ENCODE measurements around the gene SH3BGRL. TPM values are rescaled to one million over a fixed set of nuclear protein-coding genes. Genes with fewer than 3 reads are reported as not detected.
A peak's percentile ranks its signal among the peaks of the same experiment; 100 is the strongest.
"Not testable (repeated sequence)": the region's sequence is repeated elsewhere in the genome, so short reads cannot be mapped to it uniquely, and the experiment has no call there.

The SH3BGRL gene
- total and polyA plus RNA-seq, 2 donors (not counting 1 experiment from before 2014, with no cell fraction given), result 41.6 to 258 TPM

DNA sequence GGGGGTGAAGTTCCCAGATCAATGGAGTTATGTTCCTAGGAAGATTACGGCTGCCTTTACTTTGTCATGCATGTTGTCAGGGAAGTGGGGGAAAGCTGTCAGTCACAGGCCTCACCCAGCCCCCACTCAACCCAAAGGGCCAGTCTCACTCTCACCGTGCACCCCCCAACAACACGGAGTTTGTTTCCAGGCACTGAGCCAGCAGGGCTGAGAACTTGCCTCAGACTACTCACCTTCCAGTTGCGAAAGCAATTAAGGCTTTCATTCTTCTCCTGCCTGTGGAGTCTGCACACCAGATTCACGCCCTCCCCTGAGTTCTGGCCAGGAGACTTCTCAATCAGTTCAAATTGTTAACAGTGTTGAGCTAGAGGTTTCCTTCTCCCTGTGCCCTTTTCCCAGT, 114.3 kb downstream of the SH3BGRL start:
- Histone ChIP-seq H3K4me1 (ENCODE audit: control insufficient read depth, extremely low read depth, insufficient read depth, low read length) (no peaks in the 10 kb centered on the region), H3K27ac (ENCODE audit: insufficient read depth, low read length) (no peak overlapping the region), H3K79me2 (ENCODE audit: control insufficient read depth, insufficient read depth, low read length) (no peaks in the 10 kb centered on the region), H3K9me3 (ENCODE audit: control insufficient read depth, insufficient read depth, low read depth, low read length) (no peaks in the 10 kb centered on the region), H2AFZ (ENCODE audit: low read length) (no peak overlapping the region), H3K27me3 (ENCODE audit: control insufficient read depth, insufficient read depth, low read length) (no peaks in the 10 kb centered on the region), H3K9ac (ENCODE audit: insufficient read depth, low read length) (no peak overlapping the region), H3K4me3 (replicated peaks in 1 of 4; ENCODE audit: control extremely low read depth in 1 of 4, insufficient read depth in 1 of 4, low read depth in 3 of 4, low read length in 4 of 4) (no peak overlapping the region), H3K36me3 (ENCODE audit: control insufficient read depth, insufficient read depth, low read length) (no peaks in the 10 kb centered on the region), H4K20me1 (ENCODE audit: control insufficient read depth, extremely low read depth, insufficient read depth, low read length) (no peaks in the 10 kb centered on the region), H3K4me2 (ENCODE audit: extremely low read depth, insufficient read depth, low read length) (no peak overlapping the region)
- TF ChIP-seq EZH2 (IDR thresholded peaks at IDR 0.05; ENCODE audit: low read length, missing control alignments), result no peak
- TF ChIP-seq, protein P1, sequence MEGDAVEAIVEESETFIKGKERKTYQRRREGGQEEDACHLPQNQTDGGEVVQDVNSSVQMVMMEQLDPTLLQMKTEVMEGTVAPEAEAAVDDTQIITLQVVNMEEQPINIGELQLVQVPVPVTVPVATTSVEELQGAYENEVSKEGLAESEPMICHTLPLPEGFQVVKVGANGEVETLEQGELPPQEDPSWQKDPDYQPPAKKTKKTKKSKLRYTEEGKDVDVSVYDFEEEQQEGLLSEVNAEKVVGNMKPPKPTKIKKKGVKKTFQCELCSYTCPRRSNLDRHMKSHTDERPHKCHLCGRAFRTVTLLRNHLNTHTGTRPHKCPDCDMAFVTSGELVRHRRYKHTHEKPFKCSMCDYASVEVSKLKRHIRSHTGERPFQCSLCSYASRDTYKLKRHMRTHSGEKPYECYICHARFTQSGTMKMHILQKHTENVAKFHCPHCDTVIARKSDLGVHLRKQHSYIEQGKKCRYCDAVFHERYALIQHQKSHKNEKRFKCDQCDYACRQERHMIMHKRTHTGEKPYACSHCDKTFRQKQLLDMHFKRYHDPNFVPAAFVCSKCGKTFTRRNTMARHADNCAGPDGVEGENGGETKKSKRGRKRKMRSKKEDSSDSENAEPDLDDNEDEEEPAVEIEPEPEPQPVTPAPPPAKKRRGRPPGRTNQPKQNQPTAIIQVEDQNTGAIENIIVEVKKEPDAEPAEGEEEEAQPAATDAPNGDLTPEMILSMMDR (conservative IDR thresholded peaks at IDR 0.05 in 1 of 2, IDR thresholded peaks at IDR 0.05 in 1 of 2; ENCODE audit: low read depth in 1 of 2, low read length in 2 of 2), result no peak
- DNase-seq (ENCODE audit: low read depth in 2 of 2), result peak in 1 of 2 donors; percentile 50

DNA sequence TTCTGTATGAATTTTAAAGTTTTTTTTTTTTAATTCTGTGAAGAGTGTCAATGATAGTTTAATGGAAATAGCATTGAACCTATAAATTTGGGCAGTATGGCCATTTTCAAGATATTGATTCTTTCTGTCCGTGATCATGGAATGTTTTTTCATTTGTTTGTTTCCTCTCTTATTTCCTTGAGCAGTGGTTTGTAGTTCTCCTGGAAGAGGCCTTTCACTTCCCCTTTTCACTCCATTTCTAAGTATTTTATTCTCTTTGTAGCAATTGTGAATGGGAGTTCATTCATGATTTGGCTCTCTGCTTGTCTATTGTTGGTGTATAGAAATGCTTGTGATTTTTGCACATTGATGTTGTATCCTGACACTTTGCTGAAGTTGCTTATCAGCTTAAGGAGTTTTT, 129.8 kb downstream of the SH3BGRL start:
- not testable (repeated sequence) for H3K9me3 ChIP-seq (ENCODE audit: control insufficient read depth, insufficient read depth, low read depth, low read length); H2AFZ ChIP-seq (ENCODE audit: low read length); H3K79me2 ChIP-seq (ENCODE audit: control insufficient read depth, insufficient read depth, low read length); DNase-seq (ENCODE audit: low read depth in 2 of 2); H3K4me1 ChIP-seq (ENCODE audit: control insufficient read depth, extremely low read depth, insufficient read depth, low read length); H3K4me3 ChIP-seq (replicated peaks in 1 of 4; ENCODE audit: control extremely low read depth in 1 of 4, insufficient read depth in 1 of 4, low read depth in 3 of 4, low read length in 4 of 4); H3K27me3 ChIP-seq (ENCODE audit: control insufficient read depth, insufficient read depth, low read length); H3K27ac ChIP-seq (ENCODE audit: insufficient read depth, low read length); H3K36me3 ChIP-seq (ENCODE audit: control insufficient read depth, insufficient read depth, low read length); H3K4me2 ChIP-seq (ENCODE audit: extremely low read depth, insufficient read depth, low read length); H4K20me1 ChIP-seq (ENCODE audit: control insufficient read depth, extremely low read depth, insufficient read depth, low read length); H3K9ac ChIP-seq (ENCODE audit: insufficient read depth, low read length)

DNA sequence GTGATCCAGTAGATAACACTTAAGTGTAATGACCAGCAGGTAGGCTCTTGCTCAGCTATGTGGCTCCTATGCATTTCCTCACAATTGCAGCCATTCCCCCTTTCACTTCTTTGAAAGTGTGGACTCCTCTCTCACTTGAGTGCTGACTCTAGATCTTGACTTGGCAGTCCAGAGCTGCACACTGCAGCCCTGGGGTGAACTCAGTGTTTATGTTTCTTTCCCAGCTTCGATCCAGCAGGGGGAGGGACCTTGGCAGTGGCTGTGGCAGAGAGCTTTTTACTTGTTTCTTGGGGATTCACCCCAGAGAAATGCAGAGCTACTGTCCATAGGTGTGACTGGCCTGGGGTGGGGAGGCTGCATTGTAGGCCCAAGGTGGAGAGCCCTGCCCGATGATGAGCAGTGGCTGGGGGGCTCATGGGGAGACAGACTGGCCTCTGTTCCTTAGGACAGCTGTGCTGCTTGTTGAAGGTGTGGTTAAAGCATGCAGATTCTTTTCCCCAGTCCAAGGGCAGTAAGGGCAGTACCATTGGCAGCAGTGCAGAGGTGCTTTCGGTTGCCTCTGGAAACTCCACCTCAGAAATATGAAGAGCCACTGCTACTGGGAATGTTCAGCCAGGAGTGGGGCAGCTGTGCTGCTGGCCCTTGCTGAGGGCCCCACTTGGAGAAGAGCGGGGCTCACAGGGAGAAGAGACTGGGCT, 134.7 kb downstream of the SH3BGRL start:
- Histone ChIP-seq H3K9ac (ENCODE audit: insufficient read depth, low read length) (no peak overlapping the region), H3K79me2 (ENCODE audit: control insufficient read depth, insufficient read depth, low read length) (no peaks in the 10 kb centered on the region), H3K4me2 (ENCODE audit: extremely low read depth, insufficient read depth, low read length) (no peak overlapping the region), H2AFZ (ENCODE audit: low read length) (no peak overlapping the region), H3K9me3 (ENCODE audit: control insufficient read depth, insufficient read depth, low read depth, low read length) (no peaks in the 10 kb centered on the region), H4K20me1 (ENCODE audit: control insufficient read depth, extremely low read depth, insufficient read depth, low read length) (no peaks in the 10 kb centered on the region), H3K27me3 (ENCODE audit: control insufficient read depth, insufficient read depth, low read length) (no peaks in the 10 kb centered on the region), H3K4me3 (replicated peaks in 1 of 4; ENCODE audit: control extremely low read depth in 1 of 4, insufficient read depth in 1 of 4, low read depth in 3 of 4, low read length in 4 of 4) (no peak overlapping the region), H3K27ac (ENCODE audit: insufficient read depth, low read length) (no peak overlapping the region), H3K4me1 (ENCODE audit: control insufficient read depth, extremely low read depth, insufficient read depth, low read length) (no peaks in the 10 kb centered on the region), H3K36me3 (ENCODE audit: control insufficient read depth, insufficient read depth, low read length) (no peaks in the 10 kb centered on the region)
- peak; percentile 43 to 55 for DNase-seq (ENCODE audit: low read depth in 2 of 2)
- TF ChIP-seq, protein P1 (conservative IDR thresholded peaks at IDR 0.05 in 1 of 2, IDR thresholded peaks at IDR 0.05 in 1 of 2; ENCODE audit: low read depth in 1 of 2, low read length in 2 of 2), result no peak
- TF ChIP-seq EZH2 (IDR thresholded peaks at IDR 0.05; ENCODE audit: low read length, missing control alignments), result no peak

Data from fibroblast of lung (primary cell).